Neural cell (in vitro differentiated cells): ENCODE data around the gene MT3. TPM values are rescaled to one million over a fixed set of nuclear protein-coding genes. Genes with fewer than 3 reads are reported as not detected.
A peak's percentile ranks its signal among the peaks of the same experiment; 100 is the strongest.

Experiments used
- H2AFZ ChIP-seq: fragments of 200-600, 300-800 bp; sonication (generic), shearing (Covaris generic); 2 replicates; pipeline ENCODE4 v1.6.0; 2014; ENCODE audit warnings: low read depth, mild to moderate bottlenecking, antibody characterized with exemption, low read length, moderate library complexity
- H3F3A ChIP-seq: fragments of 200-600 bp; shearing (Covaris generic); 2 replicates; pipeline ENCODE4 v1.6.1; 2016; ENCODE audit warnings: mild to moderate bottlenecking, moderate library complexity, mixed read lengths, antibody characterized with exemption, low read length; ENCODE audit not compliant: insufficient read depth, poor library complexity, severe bottlenecking
- H3K27ac ChIP-seq: fragments of 200-600, 300-800 bp; sonication (generic), shearing (Covaris generic); 2 replicates; pipeline ENCODE4 v1.5.1; 2014; ENCODE audit warnings: mild to moderate bottlenecking, low read length, moderate library complexity
- H3K27me3 ChIP-seq: fragments of 300-800, 200-600 bp; sonication (generic), shearing (Covaris generic); 2 replicates; pipeline ENCODE4 v1.6.0; 2014; ENCODE audit warnings: mild to moderate bottlenecking, low read depth, low read length, moderate library complexity; ENCODE audit not compliant: insufficient read depth
- H3K36me3 ChIP-seq: fragments of 300-800, 200-600 bp; sonication (generic), shearing (Covaris generic); 2 replicates; pipeline ENCODE4 v1.5.1; 2014; ENCODE audit warnings: mild to moderate bottlenecking, antibody characterized with exemption, low read length, moderate library complexity; ENCODE audit not compliant: insufficient read depth
- H3K4me2 ChIP-seq: fragments of 300-800, 200-600 bp; sonication (generic), shearing (Covaris generic); 2 replicates; pipeline ENCODE4 v1.6.0; 2014; ENCODE audit warnings: mild to moderate bottlenecking, low read length
- H3K4me3 ChIP-seq: fragments of 300-800, 200-600 bp; sonication (generic), shearing (Covaris generic); 2 replicates; pipeline ENCODE4 v1.5.1; 2014; ENCODE audit warnings: mild to moderate bottlenecking, low read length, moderate library complexity
- H3K79me2 ChIP-seq: fragments of 200-600 bp; shearing (Covaris generic); replicated peaks from 2 replicates; pipeline ENCODE4 v1.6.0; 2014; ENCODE audit warnings: mild to moderate bottlenecking, low read length, moderate library complexity; ENCODE audit not compliant: insufficient read depth
- H3K9ac ChIP-seq: fragments of 300-800, 200-600 bp; sonication (generic), shearing (Covaris generic); 2 replicates; pipeline ENCODE4 v1.6.1; 2016; ENCODE audit warnings: mild to moderate bottlenecking, low read length, mixed read lengths
- H3K9me2 ChIP-seq: fragments of 200-600 bp; shearing (Covaris generic); 2 replicates; pipeline ENCODE4 v1.6.1; 2016; ENCODE audit warnings: mild to moderate bottlenecking, low read length, mixed read lengths; ENCODE audit not compliant: insufficient read depth
- H3K9me3 ChIP-seq: fragments of 200-600, 300-800 bp; sonication (generic), shearing (Covaris generic); 2 replicates; pipeline ENCODE4 v1.6.1; 2016; ENCODE audit warnings: mild to moderate bottlenecking, mixed run types, low read length, moderate library complexity, mixed read lengths
- H4K20me1 ChIP-seq: fragments of 200-600 bp; shearing (Covaris generic); 2 replicates; pipeline ENCODE4 v1.6.1; 2016; ENCODE audit warnings: mild to moderate bottlenecking, mixed run types; ENCODE audit not compliant: insufficient read depth
- CTCF ChIP-seq: fragments of 450-650 bp; IDR thresholded peaks from 2 replicates; pipeline ENCODE4 v1.5.1; 2014; ENCODE audit warnings: antibody characterized with exemption, mild to moderate bottlenecking, moderate library complexity; ENCODE audit not compliant: poor library complexity, severe bottlenecking
- EP300 ChIP-seq: fragments of 450-650 bp; conservative IDR thresholded peaks from 2 replicates; pipeline ENCODE4 v1.6.1; 2014; ENCODE audit warnings: antibody characterized with exemption, mild to moderate bottlenecking, moderate library complexity; ENCODE audit not compliant: poor library complexity, severe bottlenecking
- EZH2 ChIP-seq: fragments of 200-600, 300-800 bp; shearing (Covaris generic), sonication (generic); IDR thresholded peaks from 2 replicates; pipeline ENCODE4 v1.6.1; 2014; ENCODE audit warnings: antibody characterized with exemption, low read length, borderline replicate concordance, mild to moderate bottlenecking; ENCODE audit not compliant: insufficient read depth, poor library complexity, severe bottlenecking
- MXI1 ChIP-seq: fragments of 450-650 bp; conservative IDR thresholded peaks from 2 replicates; pipeline ENCODE4 v1.6.1; 2014; ENCODE audit warnings: antibody characterized with exemption, mild to moderate bottlenecking; ENCODE audit not compliant: poor library complexity, severe bottlenecking
- POLR2AphosphoS5 ChIP-seq: IDR thresholded peaks from 2 replicates; pipeline ENCODE4 v1.6.1; 2012
- RAD21 ChIP-seq: fragments of 450-650 bp; conservative IDR thresholded peaks from 2 replicates; pipeline ENCODE4 v1.6.1; 2014; ENCODE audit warnings: antibody characterized with exemption, mild to moderate bottlenecking, moderate library complexity
- REST ChIP-seq: IDR thresholded peaks from 2 replicates; pipeline ENCODE4 v1.6.1; 2012; ENCODE audit warnings: borderline replicate concordance
- SMC3 ChIP-seq: fragments of 450-650 bp; conservative IDR thresholded peaks from 2 replicates; pipeline ENCODE4 v1.6.1; 2014; ENCODE audit warnings: antibody characterized with exemption, mild to moderate bottlenecking, moderate library complexity; ENCODE audit not compliant: poor library complexity
- TAF1 ChIP-seq: IDR thresholded peaks from 2 replicates; pipeline ENCODE4 v1.6.1; 2012; ENCODE audit warnings: low read depth
- polyA minus RNA-seq: library from RNA; depleted of rRNA, polyadenylated mRNA; stranded (reverse); fragments of >200 nt; gene quantifications from 2 replicates; pipeline ENCODE4 v1.2.3, GENCODE V29; 2014
- polyA plus RNA-seq: library from polyadenylated mRNA; depleted of rRNA; stranded (reverse); fragments of >200 nt; gene quantifications from 2 replicates; pipeline ENCODE4 v1.2.3, GENCODE V29; 2014

The MT3 gene
- polyA plus RNA-seq (1.9 and 8.2 TPM in 2 replicates), polyA minus RNA-seq (1.2 TPM in 1 of 2 replicates, not detected in the other)

- H4K20me1 ChIP-seq, result no peaks in the 10 kb centered on the region
- no peaks in the 10 kb centered on the region for H3K9me2 ChIP-seq
- no peaks in the 10 kb centered on the region for H3F3A ChIP-seq
- no peak within 1 kb of the TSS for H3K27ac ChIP-seq
- no peaks in the 10 kb centered on the region for H3K79me2 ChIP-seq
- TF ChIP-seq REST (no peak), TAF1 (no peak), EZH2 (no peak), POLR2AphosphoS5 (no peak), MXI1 (peak; percentile 52), RAD21 (peak; percentile 27), CTCF (peak; percentile 40), SMC3 (peak; percentile 35), EP300 (no peak)
- H3K27me3 ChIP-seq, result peaks cover 33% of the 10 kb centered on the region
- no peak within 1 kb of the TSS for H2AFZ ChIP-seq
- H3K9me3 ChIP-seq, result no peaks in the 10 kb centered on the region
- H3K4me2 ChIP-seq, result peak within 1 kb of the TSS; percentile 34
- H3K36me3 ChIP-seq, result no peaks in the 10 kb centered on the region
- peak within 1 kb of the TSS; percentile 50 for H3K9ac ChIP-seq
- peak within 1 kb of the TSS; percentile 74 for H3K4me3 ChIP-seq
These were observed at the start of gene MT3 for GRCh38 chr16:56589141-56590039. TSS of gene MT3 (plus strand) at chr16:56589528. CDS start at chr16:56589591, 63 bp downstream.

GRCh38 chr16:56539656-56540055 lies 49.7 kb upstream of the MT3 start:
- Histone ChIP-seq H3K9me3 (no peaks in the 10 kb centered on the region), H3F3A (no peaks in the 10 kb centered on the region), H3K27ac (no peak overlapping the region), H4K20me1 (no peaks in the 10 kb centered on the region), H3K79me2 (no peaks in the 10 kb centered on the region), H3K9me2 (no peaks in the 10 kb centered on the region), H3K9ac (no peak overlapping the region), H3K36me3 (no peaks in the 10 kb centered on the region), H3K27me3 (no peaks in the 10 kb centered on the region), H3K4me3 (no peak overlapping the region), H3K4me2 (no peak overlapping the region), H2AFZ (no peak overlapping the region)
- TF ChIP-seq CTCF (no peak), EP300 (no peak), POLR2AphosphoS5 (no peak), MXI1 (no peak), RAD21 (no peak)
